ENCODE measurements around the gene MRPL40. TPM values are rescaled to one million over a fixed set of nuclear protein-coding genes. Genes with fewer than 3 reads are reported as not detected.

The MRPL40 gene
- 12.5 TPM for total RNA-seq

GRCh38 chr22:19432133-19432851, at the start of gene MRPL40:
TSS of gene MRPL40 (plus strand) at chr22:19432545. CDS start at chr22:19432555, 10 bp downstream.

GRCh38 chr22:19431649-19432132, 654 bp upstream of the MRPL40 start, which contains the start of gene HIRA:
TSS of gene HIRA (minus strand) at chr22:19431733. CDS start at chr22:19431476, 257 bp downstream.

GRCh38 chr22:19447330-19448075, 15.2 kb downstream of the MRPL40 start, which contains the start of gene C22orf39:
TSS of gene C22orf39 (minus strand) at chr22:19447711. CDS start at chr22:19447688, 23 bp downstream.

GRCh38 chr22:19478901-19479354, 46.6 kb downstream of the MRPL40 start, which contains the start of gene UFD1:
TSS of gene UFD1 (minus strand) at chr22:19479193. CDS start at chr22:19479085, 108 bp downstream.

GRCh38 chr22:19479355-19480172, 47.2 kb downstream of the MRPL40 start, which contains the start of gene CDC45:
TSS of gene CDC45 (plus strand) at chr22:19479920. CDS start at chr22:19479969, 49 bp downstream.

Other genes with a start within 250 kb of the MRPL40 start
- gene CLTCL1, start 140.8 kb upstream of the MRPL40 start, total RNA-seq: 18.2 TPM
- gene HIRA, start 812 bp upstream of the MRPL40 start, total RNA-seq: 31.3 TPM
- gene C22orf39, start 15.2 kb downstream of the MRPL40 start, total RNA-seq: 42.3 TPM
- gene UFD1, start 46.6 kb downstream of the MRPL40 start, total RNA-seq: 26.9 TPM
- 6.6 TPM for gene CDC45, start 47.4 kb downstream of the MRPL40 start, total RNA-seq
- 67.0 TPM for gene CLDN5, start 91.9 kb downstream of the MRPL40 start, total RNA-seq

All from parietal lobe (tissue), 1 donor.